LNCAP (cell line): ENCODE results near the gene ITPK1.

Experiments
- CTCF ChIP-seq: fragments of 450-650 bp; IDR thresholded peaks from 2 replicates; pipeline ENCODE4 v1.5.1; 2017; ENCODE audit warnings: mild to moderate bottlenecking

The ITPK1 gene

GRCh38 chr14:92984082-92984788, 131.5 kb downstream of the ITPK1 start:
- no peak for TF ChIP-seq CTCF

GRCh38 chr14:92982956-92983355, 132.8 kb downstream of the ITPK1 start:
- no peak for TF ChIP-seq CTCF

GRCh38 chr14:92981726-92982125, 134.0 kb downstream of the ITPK1 start:
- no peak for TF ChIP-seq CTCF

GRCh38 chr14:92980866-92981265, 134.9 kb downstream of the ITPK1 start:
- TF ChIP-seq CTCF = no peak

- TF ChIP-seq CTCF = no peak
These were observed 137.3 kb downstream of the ITPK1 start for GRCh38 chr14:92978229-92979021.

GRCh38 chr14:92976268-92976667, 139.5 kb downstream of the ITPK1 start:
- TF ChIP-seq CTCF = no peak

- no peak for TF ChIP-seq CTCF
These were observed 141.0 kb downstream of the ITPK1 start for GRCh38 chr14:92974541-92975345.
